WI38 (cell line): Measurements from ENCODE around the gene ZNF341.

Source experiments
- H3K4me3 ChIP-seq: 2 replicates; pipeline ENCODE4 v1.5.1; 2011; ENCODE audit warnings: low read depth, mild to moderate bottlenecking, control low read depth, low read length
- CTCF ChIP-seq: IDR thresholded peaks from 2 replicates; pipeline ENCODE4 v1.5.1; 2012; ENCODE audit warnings: low read depth, mild to moderate bottlenecking, control low read depth, low read length

Gene ZNF341

GRCh38 chr20:33770005-33770404 lies 38.2 kb downstream of the ZNF341 start:
- no peak overlapping the region for H3K4me3 ChIP-seq
- TF ChIP-seq CTCF = no peak

DNA sequence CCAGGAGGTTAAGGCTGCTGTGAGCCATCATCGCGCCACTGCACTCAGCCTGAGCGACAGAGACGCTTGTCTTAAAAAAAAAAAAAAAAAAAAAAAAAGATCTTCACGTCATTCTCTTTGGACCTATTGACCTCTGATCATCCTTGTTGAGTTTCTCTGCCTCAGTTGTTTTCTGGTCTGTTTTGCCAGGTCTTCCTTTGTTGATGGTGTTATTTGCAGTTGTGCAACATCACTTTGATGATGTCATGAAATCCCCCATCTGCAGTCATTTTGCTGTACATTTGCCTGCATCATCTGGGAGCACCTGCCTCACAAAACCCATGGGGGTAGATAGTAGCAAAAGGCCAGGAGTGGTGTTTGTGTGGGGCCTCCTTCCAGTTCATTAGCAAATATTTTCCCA lies 40.1 kb downstream of the ZNF341 start:
- H3K4me3 ChIP-seq = no peak overlapping the region
- no peak for TF ChIP-seq CTCF

DNA sequence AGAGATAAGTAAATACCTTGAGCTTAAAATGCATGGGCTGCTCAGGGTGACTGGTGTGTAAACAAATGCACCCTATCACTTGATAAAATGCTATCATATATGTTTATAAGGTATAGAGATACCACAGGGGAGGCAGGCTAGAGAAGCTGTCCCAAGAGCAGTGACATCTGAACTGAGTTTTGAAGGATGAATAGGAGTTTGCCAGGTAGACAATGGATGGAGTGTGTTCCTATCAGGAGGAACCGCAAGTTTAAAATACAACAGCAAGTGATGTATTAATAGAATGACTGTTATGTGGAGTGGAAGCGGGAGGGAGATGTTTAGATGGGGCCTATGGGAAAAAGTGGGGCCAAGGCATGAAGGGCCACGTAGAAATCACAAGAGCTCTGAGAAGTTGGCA lies 40.6 kb downstream of the ZNF341 start:
- no peak for TF ChIP-seq CTCF
- H3K4me3 ChIP-seq = no peak overlapping the region

DNA sequence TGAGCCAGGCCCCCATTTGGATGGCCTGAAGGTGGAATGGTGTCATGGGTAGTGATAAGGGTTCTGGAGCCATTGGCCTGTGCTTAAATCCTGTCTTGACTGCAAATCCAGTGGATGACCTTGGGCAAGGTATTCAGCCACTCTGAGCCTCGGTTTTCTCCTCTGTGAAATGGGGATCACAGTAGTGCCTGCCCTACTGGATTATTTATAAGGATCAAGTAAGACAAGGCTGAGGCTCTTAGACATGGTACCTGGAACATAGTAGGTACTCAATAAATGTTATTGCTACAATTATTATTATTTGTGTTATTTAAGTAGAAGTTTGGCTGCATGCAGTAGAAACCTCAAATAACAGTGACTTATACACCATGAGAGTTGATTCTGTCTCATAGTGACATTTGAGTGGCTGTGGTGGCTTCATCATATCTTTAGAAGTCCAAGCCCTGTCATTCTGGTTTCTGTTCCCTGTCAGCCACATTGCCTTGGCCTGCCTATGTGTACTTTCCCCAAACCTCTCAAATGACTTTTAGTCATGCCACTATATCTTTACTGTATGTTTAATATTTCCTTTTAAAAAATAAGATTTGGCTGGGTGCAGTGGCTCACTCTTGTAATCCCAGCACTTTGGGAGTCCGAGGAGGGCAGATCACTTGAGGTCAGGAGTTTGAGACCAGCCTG lies 41.8 kb downstream of the ZNF341 start:
- TF ChIP-seq CTCF = no peak

GRCh38 chr20:33777816-33778215 lies 46.0 kb downstream of the ZNF341 start:
- TF ChIP-seq CTCF = no peak
- H3K4me3 ChIP-seq = no peak overlapping the region

More for the DNA sequence above, 41.8 kb downstream of the ZNF341 start:
- no peak overlapping the region for H3K4me3 ChIP-seq

GRCh38 chr20:33781133-33781532 lies 49.3 kb downstream of the ZNF341 start:
- no peak for TF ChIP-seq CTCF
- no peak overlapping the region for H3K4me3 ChIP-seq

GRCh38 chr20:33781945-33782344 lies 50.1 kb downstream of the ZNF341 start:
- no peak for TF ChIP-seq CTCF

More at GRCh38 chr20:33781945-33782344, 50.1 kb downstream of the ZNF341 start:
- no peak overlapping the region for H3K4me3 ChIP-seq
